IPS DF 4.7 (cell line): ENCODE measurements around the gene SLC6A19.
"Not testable (repeated sequence)": the region's sequence is repeated elsewhere in the genome, so short reads cannot be mapped to it uniquely, and the experiment has no call there.

Experiments
- DNase-seq: peaks from one replicate; pipeline ENCODE4 v3.0.0-alpha.2; 2013; ENCODE audit warnings: low spot score; ENCODE audit errors: extremely low read depth

SLC6A19 gene

DNA sequence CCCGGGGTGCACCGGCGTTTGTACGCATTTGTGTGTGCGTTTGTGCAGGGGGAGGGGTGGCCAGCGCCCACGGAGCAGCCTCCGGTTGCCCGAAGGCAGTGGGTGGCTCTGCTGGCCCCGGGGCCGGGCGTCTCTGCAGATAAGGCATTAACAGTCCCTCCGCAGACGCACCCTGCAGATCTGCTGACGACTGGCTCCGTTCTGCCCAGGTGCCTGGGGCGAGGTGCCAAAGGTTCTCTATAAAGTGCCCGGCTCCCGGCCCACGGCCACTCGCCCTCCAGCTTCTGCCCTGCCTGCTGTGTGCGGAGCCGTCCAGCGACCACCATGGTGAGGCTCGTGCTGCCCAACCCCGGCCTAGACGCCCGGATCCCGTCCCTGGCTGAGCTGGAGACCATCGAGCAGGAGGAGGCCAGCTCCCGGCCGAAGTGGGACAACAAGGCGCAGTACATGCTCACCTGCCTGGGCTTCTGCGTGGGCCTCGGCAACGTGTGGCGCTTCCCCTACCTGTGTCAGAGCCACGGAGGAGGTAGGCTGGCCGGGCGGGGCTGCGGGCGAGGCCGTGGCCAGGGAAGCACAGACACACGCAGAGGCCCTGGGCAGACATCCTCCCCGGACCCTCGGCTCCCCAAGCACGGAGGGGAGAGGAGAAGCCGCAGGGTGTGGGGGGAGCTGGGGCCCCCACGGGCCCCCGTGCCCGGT lies at the start of gene SLC6A19:
Gene SLC6A19 (plus strand): TSS at position 269 of the 699 bp plus-strand sequence. CDS start 56 bp downstream, at position 325.
- DNase-seq, result no peak

GRCh38 chr5:1152156-1152555 lies 49.2 kb upstream of the SLC6A19 start:
- DNase-seq, result no peak

- DNase-seq, result no peak
Observed at GRCh38 chr5:1152771-1153282, 48.6 kb upstream of the SLC6A19 start.

DNA sequence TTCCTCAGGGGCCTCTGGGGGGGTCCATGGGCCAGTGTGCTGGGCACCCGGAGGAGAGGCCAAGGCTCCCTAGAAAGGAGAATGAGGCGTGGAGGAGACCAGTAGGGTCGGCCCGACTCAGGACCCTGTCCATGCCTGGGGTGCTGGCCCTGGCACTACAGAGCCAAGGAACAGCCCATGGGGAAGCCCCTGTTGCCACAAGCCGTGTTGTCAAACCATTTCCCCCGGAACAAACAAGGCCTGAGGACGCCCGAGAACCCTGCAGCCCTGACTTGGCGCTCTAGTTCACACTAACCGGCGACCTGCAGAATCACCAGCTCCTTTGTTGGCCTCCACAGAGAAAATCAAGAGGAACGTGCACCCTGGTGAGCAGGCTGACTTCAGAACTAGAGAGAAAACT lies 48.0 kb upstream of the SLC6A19 start:
- DNase-seq, result no peak

DNA sequence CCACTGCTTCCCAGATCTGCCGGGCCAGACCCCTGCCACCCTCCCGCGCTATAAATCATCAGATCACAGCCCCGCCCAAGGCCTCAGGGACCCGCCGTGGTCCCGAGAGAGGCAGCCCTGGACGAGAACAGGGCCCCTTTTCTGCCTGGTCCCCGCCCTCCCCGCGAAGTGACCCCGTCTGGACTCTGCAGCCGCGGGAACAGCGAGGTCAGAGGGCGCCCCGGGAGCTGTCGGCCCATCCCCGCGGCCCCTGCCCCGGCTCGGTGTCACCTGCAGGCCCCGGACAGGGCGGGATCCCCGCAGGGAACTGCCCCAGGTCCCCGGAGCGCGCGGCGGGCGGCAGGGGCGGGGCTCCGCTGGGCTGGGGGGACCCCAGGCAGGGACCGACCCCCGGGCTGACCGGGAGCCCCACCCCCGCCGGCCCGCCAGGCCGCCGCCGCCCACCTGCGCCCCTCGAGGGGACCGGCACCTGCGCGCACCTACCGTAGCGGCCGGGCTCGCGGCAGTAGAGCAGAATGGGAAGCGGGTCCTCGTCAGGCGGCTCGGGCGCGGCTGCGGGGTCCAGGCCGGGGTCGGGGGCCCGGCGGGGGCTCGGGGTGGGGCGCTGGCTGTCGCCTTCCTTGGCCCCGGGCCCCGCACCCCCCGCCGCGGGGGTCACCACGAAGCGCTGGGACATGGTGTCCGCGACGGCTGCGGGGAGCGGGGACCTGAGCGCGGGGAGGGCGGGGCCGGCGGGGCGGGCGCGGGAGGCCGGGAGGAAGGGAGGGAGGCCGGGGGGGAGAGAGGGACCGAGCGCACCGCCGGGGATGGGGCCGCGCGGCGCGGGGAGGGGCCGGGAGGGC lies 46.0 kb upstream of the SLC6A19 start:
- DNase-seq, result no peak

- no peak for DNase-seq
Observed at GRCh38 chr5:1156033-1156753, 45.2 kb upstream of the SLC6A19 start.

DNA sequence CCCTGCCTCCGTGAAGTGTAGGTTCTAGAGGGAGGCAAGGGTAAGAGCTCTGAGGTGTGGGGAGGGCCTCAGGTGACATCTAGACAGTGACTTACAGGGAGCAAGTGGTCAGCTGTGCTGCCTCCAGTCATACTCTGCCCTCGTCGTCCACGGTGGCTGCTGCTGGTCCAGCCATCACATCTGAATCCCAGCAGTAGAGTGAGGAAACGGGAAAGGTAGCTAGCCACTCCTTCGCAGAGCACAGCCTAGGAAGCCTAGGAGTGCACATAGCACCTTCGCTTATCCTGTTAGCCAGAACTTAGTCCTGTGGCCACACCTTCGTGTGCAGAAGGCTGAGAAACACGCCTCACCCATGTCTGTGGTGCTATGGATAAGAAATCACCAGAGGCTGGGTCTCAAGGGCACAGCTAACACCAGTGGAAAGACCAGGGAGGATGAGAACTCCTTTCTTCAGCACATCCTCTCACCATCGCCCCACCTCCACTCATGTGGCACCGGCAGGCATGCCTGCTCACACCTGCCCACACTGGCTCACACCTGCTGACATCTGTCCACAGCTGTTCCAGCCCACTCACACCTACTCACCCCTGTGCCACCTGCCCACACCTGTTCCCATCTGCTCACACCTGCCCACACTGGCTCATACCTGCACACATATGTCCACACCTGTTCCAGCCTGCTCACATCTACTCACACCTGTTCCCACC lies 44.5 kb upstream of the SLC6A19 start:
- no peak for DNase-seq

GRCh38 chr5:1157461-1157986 lies 43.9 kb upstream of the SLC6A19 start:
- not testable (repeated sequence) for DNase-seq

DNA sequence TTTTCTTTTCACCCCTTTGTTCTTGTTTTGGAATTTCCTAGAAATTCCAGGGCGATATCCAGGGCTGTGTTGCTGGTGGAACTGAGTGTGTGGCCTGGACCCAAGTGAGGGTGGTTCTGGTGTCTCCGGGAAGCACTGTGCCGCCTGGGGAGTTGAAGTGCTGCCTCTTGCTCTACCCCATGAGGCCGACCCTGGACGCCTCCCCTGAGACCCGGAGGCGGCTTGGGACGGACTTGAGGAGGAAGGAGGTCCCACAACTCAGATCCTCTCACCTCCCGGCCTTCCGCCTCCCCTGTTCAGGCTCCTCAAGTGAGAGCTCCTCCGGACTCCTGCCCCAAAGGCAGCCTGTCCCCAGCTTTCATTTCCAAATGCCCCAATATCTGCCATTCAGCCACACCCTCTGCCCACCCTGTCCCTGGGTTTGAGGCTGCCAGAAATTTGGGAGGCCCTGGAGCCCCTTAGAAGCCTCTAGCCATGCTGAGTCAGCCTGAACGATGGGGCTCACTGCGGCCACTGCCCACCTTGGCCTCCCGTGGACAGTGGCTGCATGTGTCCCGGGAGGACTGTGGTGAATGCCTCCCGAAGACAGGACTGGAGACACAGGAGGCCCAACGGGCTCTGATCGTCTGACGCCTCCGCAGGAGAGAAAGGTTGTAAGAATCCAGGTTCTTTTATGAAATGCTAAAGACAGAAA lies 42.6 kb upstream of the SLC6A19 start:
- DNase-seq, result no peak

GRCh38 chr5:1159341-1159675 lies 42.1 kb upstream of the SLC6A19 start:
- no peak for DNase-seq

- DNase-seq, result no peak
Observed at GRCh38 chr5:1159774-1160406, 41.5 kb upstream of the SLC6A19 start.

DNA sequence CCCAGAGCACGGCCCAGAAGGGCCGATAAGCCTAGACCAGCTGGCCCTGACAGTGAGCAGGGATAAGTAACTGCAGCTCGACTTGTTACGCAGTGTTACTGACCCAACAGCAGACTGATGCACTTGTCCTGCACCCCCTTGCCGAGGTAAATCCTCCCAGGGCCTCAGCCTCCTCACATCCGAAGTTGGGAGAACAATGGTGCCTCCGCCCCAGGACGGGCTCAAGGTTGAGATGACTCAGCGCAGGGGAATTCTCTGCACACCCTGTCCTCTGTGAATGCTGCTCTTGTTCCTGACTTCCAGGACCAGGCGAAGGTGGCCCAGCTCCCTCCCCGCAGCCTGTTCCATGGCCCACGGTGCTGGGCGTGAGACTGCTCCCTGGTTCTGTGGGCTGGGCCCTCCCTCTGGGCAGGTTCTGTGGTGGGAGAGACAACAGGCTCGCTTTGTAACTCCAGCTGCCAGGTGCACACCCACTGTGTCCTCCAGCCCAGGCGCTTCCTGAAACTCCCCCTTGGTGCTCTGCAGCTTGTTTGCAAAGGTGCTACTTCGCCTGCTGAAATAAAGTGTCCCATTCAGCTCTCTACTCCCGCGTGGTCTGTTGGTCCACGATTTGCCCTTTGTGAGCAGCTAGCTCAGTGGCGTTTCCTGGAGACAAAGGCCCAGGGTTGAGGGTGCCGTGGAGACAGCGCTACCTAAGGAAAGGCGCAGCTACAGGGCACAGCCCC lies 40.1 kb upstream of the SLC6A19 start:
- DNase-seq, result no peak

- DNase-seq, result no peak
Observed at GRCh38 chr5:1161833-1162229, 39.6 kb upstream of the SLC6A19 start.

DNA sequence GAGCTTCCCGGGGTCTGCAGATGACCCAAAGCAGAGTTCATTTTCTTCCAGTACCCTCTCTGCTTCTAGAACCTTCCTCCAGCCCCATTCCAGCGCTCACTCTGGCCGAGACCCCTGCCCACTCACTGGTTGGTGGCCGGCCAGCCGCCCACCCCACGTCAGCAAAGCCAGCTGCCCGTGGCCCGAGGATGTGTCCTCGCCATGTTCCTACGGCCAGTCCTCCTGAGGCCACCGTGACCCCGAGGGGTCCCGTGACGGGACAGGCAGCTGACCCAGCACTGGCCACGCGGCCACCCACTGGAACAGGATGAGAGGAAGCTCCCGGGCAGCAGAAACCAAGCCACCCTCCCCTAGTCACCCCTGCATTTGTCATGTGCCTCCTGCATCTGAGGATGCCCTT lies 39.1 kb upstream of the SLC6A19 start:
- DNase-seq, result no peak

DNA sequence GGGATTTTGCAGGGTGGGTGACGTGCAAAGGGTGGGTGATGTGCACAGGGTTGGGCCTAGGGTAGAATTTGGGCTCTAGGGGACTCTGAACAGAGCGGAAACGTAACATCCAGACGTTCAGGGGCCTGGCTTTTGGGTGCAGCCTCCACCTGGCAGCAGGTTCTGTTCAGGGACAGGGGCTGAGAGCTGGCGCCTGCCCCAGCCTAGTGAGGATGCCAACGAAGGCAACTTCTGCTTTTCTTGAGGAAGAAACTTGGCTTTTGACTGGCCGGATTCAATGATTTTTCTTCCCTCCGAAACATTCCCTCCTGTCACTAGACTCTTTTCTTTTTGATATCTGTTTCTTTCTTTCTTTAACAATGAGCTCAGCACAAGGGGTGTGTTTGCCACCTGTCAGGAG lies 38.6 kb upstream of the SLC6A19 start:
- no peak for DNase-seq

- DNase-seq, result no peak
Observed at GRCh38 chr5:1163366-1163765, 38.0 kb upstream of the SLC6A19 start.

GRCh38 chr5:1163879-1164278 lies 37.5 kb upstream of the SLC6A19 start:
- DNase-seq, result no peak

- DNase-seq, result no peak
Observed at GRCh38 chr5:1164696-1165630, 36.4 kb upstream of the SLC6A19 start.
